B cell (primary cell): ENCODE measurements around the gene TNIP1. TPM values are rescaled to one million over a fixed set of nuclear protein-coding genes. Genes with fewer than 3 reads are reported as not detected.

ENCODE experiments used
- ATAC-seq: fragments of 200-7000 bp; cut with Tn5 transposase; one replicate; pipeline ENCODE4 v1.10.0; 2021; ENCODE audit warnings: low read depth, mild to moderate bottlenecking, moderate number of reproducible peaks, moderate library complexity
- CTCF ChIA-PET: fragments of 350-600 bp; sonication (Branson Sonifier 250); formaldehyde crosslinking; loops from one replicate; lab custom pipeline; 2021; ENCODE audit warnings: antibody characterized with exemption, inconsistent platforms; lab: Charles Lee
- POLR2A ChIA-PET: fragments of 350-600 bp; sonication (Branson Sonifier 250); formaldehyde crosslinking; loops from one replicate; lab custom pipeline; 2021; ENCODE audit warnings: antibody characterized with exemption; lab: Charles Lee
- DNase-seq: peaks from one replicate; pipeline ENCODE4 v3.0.0; 2013
- H2AFZ ChIP-seq: 2 replicates; pipeline ENCODE4 v1.6.1; 2012; ENCODE audit warnings: mild to moderate bottlenecking, low read depth, low read length; ENCODE audit not compliant: insufficient read depth, poor library complexity, severe bottlenecking
- H3K27ac ChIP-seq, 2 donors: 1 replicate in 1 of 2; 2 replicates in 1 of 2; pipeline ENCODE4 v1.5.1; 2012 to 2013; ENCODE audit warnings: low read length in 2 of 2, mild to moderate bottlenecking in 2 of 2, moderate library complexity in 1 of 2
- H3K27me3 ChIP-seq, 4 experiments: fragments of 200-600 bp in 1 of 4; sonication (generic) in 1 of 4; replicated peaks in 1 of 4; 1 replicate in 2 of 4; 2 replicates in 2 of 4; pipeline versions ENCODE4 v1.6.1 to v1.7.0; 2013 to 2016; ENCODE audit warnings: low read length in 3 of 4, mild to moderate bottlenecking in 2 of 4, mixed read lengths in 1 of 4, moderate library complexity in 1 of 4; ENCODE audit not compliant: insufficient read depth in 4 of 4, control insufficient read depth in 3 of 4; ENCODE audit errors: control extremely low read depth in 1 of 4
- H3K36me3 ChIP-seq, 2 experiments: replicated peaks in 1 of 2; 1 replicate in 1 of 2; 2 replicates in 1 of 2; pipeline versions ENCODE4 v1.6.1 to v1.7.1; 2013; ENCODE audit warnings: low read length in 1 of 2; ENCODE audit not compliant: insufficient read depth in 2 of 2, control insufficient read depth in 1 of 2; ENCODE audit errors: control extremely low read depth in 1 of 2, extremely low read depth in 1 of 2
- H3K4me1 ChIP-seq, 2 donors: fragments of 200-600 bp in 1 of 2; sonication (generic) in 1 of 2; 1 replicate in 1 of 2; 2 replicates in 1 of 2; pipeline versions ENCODE4 v1.5.1 to v1.6.1; 2013 to 2017; ENCODE audit warnings: low read length in 2 of 2; ENCODE audit not compliant: control insufficient read depth in 2 of 2, insufficient read depth in 2 of 2
- H3K4me2 ChIP-seq: replicated peaks from 2 replicates; pipeline ENCODE3; 2012; ENCODE audit warnings: mild to moderate bottlenecking, low read depth, low read length; ENCODE audit not compliant: poor library complexity, severe bottlenecking
- H3K4me3 ChIP-seq, 5 experiments: fragments of 200-600 bp in 1 of 5; sonication (generic) in 1 of 5; 1 replicate in 3 of 5; 2 replicates in 2 of 5; pipeline versions ENCODE4 v1.5.1 to v1.7.0; 2011 to 2016; ENCODE audit warnings: low read length in 4 of 5, mild to moderate bottlenecking in 4 of 5, low read depth in 2 of 5, control low read depth in 1 of 5, moderate library complexity in 1 of 5; ENCODE audit not compliant: insufficient read depth in 1 of 5; ENCODE audit errors: control extremely low read depth in 1 of 5, extremely low read depth in 1 of 5
- H3K79me2 ChIP-seq: fragments of 200-600 bp; sonication (generic); one replicate; pipeline ENCODE4 v1.6.0; 2016; ENCODE audit warnings: low read length; ENCODE audit not compliant: control insufficient read depth, insufficient read depth
- H3K9ac ChIP-seq: fragments of 200-600 bp; sonication (generic); 2 replicates; pipeline ENCODE4 v1.6.1; 2017; ENCODE audit warnings: mild to moderate bottlenecking, low read length, moderate library complexity
- H3K9me3 ChIP-seq, 3 donors: one replicate each; pipeline versions ENCODE4 v1.6.1 to v1.7.1; 2013; ENCODE audit warnings: low read length in 2 of 3; ENCODE audit not compliant: control insufficient read depth in 2 of 3, insufficient read depth in 1 of 3; ENCODE audit errors: control extremely low read depth in 1 of 3
- H4K20me1 ChIP-seq: 2 replicates; pipeline ENCODE4 v1.6.0; 2012; ENCODE audit warnings: mild to moderate bottlenecking, low read length; ENCODE audit not compliant: insufficient read depth, control insufficient read depth, poor library complexity, severe bottlenecking
- H3K27ac Mint-ChIP-seq: one replicate; pipeline ENCODE4 v1.8.0; 2021; ENCODE audit warnings: mixed read lengths
- H3K27me3 Mint-ChIP-seq: one replicate; pipeline ENCODE4 v1.8.0; 2021; ENCODE audit warnings: mixed read lengths
- H3K4me1 Mint-ChIP-seq: one replicate; pipeline ENCODE4 v1.8.0; 2021; ENCODE audit warnings: mixed read lengths
- H3K4me3 Mint-ChIP-seq: one replicate; pipeline ENCODE4 v1.8.0; 2021; ENCODE audit warnings: mixed read lengths
- H3K9me3 Mint-ChIP-seq: one replicate; pipeline ENCODE4 v1.8.0; 2022; ENCODE audit warnings: mixed read lengths; ENCODE audit not compliant: insufficient read depth
- CTCF ChIP-seq: fragments of 200-600 bp; IDR thresholded peaks from one replicate; pipeline ENCODE4 v1.8.0; 2022; ENCODE audit warnings: antibody characterized with exemption, mild to moderate bottlenecking
- EZH2 ChIP-seq: IDR thresholded peaks from 2 replicates; pipeline ENCODE4 v1.6.1; 2012; ENCODE audit warnings: borderline replicate concordance, low read depth, mild to moderate bottlenecking, moderate library complexity, low read length; ENCODE audit not compliant: insufficient read depth, poor library complexity, severe bottlenecking
- WGBS: methylation state at CpG from one replicate; pipeline ENCODE4 v1.1.5; 2013; ENCODE audit warnings: missing lambda C conversion rate; ENCODE audit not compliant: insufficient coverage; 5-methylcytosine and 5-hydroxymethylcytosine counted together
- intact Hi-C: fragments of 100-400 bp; cut with micrococcal nuclease; formaldehyde crosslinking; loops from one replicate; pipeline ENCODE4 v1.10.0; 2022
- polyA plus RNA-seq: library from polyadenylated mRNA; depleted of rRNA; stranded (reverse); fragments of >200 nt; gene quantifications from 2 replicates; pipeline ENCODE4 v1.2.3, GENCODE V29; 2012
- total RNA-seq, 2 donors: library from RNA; stranded (reverse); fragments of 120-200 nt in 1 of 2; gene quantifications; 1 replicate in 1 of 2; 2 replicates in 1 of 2; pipeline versions ENCODE4 v1.2.3 to v1.2.4, GENCODE V29; 2013 to 2022

Gene TNIP1
- total and polyA plus RNA-seq, 2 donors (not counting 1 experiment from before 2014, with no cell fraction given), result 108 to 294 TPM

- no peaks in the 10 kb centered on the region for H3K27me3 Mint-ChIP-seq
- no peak overlapping the region for H3K4me3 Mint-ChIP-seq
- H3K4me1 Mint-ChIP-seq, result peaks cover 72% of the 10 kb centered on the region
- no peak for ATAC-seq
- Histone ChIP-seq H2AFZ (no peak overlapping the region), H3K4me1 (peaks cover 44 to 53% of the 10 kb centered on the region in 2 donors), H4K20me1 (peaks cover 4% of the 10 kb centered on the region), H3K9ac (no peak overlapping the region), H3K9me3 (peaks cover 0 to 4% (median 0%) of the 10 kb centered on the region in 3 donors), H3K27me3 (no peaks in the 10 kb centered on the region), H3K36me3 (peaks cover 4 to 48% of the 10 kb centered on the region in 2 experiments), H3K4me3 (no peak overlapping the region), H3K27ac (peak overlapping the region in 1 of 2 donors; percentile 76), H3K79me2 (no peaks in the 10 kb centered on the region), H3K4me2 (peak overlapping the region; percentile 34)
- no peak for TF ChIP-seq EZH2
- DNase-seq, result no peak
- peak overlapping the region; percentile 91 for H3K27ac Mint-ChIP-seq
- 73% methylated on average over 3 of the region's 4 CpGs for WGBS
- H3K9me3 Mint-ChIP-seq, result no peaks in the 10 kb centered on the region
- ChIA-PET CTCF (interaction anchor here (1.3 to 5.9 kb wide), 10 partner anchors 8 to 67 kb away, joined by 3 to 51 read pairs (median 8); no protein-coding TSS in a partner anchor), POLR2A (interaction anchor here (0.6 to 1.2 kb wide), 2 partner anchors 8 to 135 kb away, joined by 3 to 6 read pairs; no protein-coding TSS in a partner anchor)
- intact Hi-C loops, result loop anchor here (2.0 kb wide), 1 partner anchor 14 kb away; no protein-coding TSS in a partner anchor
These were observed 17.9 kb upstream of the TNIP1 start for GRCh38 chr5:151098768-151099121.

GRCh38 chr5:151097820-151098767, 17.3 kb upstream of the TNIP1 start:
- peak overlapping the region; percentile 34 for H3K4me2 ChIP-seq

More at GRCh38 chr5:151097820-151098767, 17.3 kb upstream of the TNIP1 start:
- H3K9me3 Mint-ChIP-seq, result no peaks in the 10 kb centered on the region
- WGBS, result 42% methylated on average over 14 of the region's 16 CpGs
- ChIA-PET CTCF (interaction anchor here (0.7 to 5.9 kb wide), 12 partner anchors 8 to 67 kb away, joined by 3 to 51 read pairs (median 5); no protein-coding TSS in a partner anchor), POLR2A (interaction anchor here (0.6 to 1.2 kb wide), 2 partner anchors 8 to 136 kb away, joined by 3 to 6 read pairs; no protein-coding TSS in a partner anchor)
- intact Hi-C loops, result loop anchor here (2.0 kb wide), 1 partner anchor 15 kb away; no protein-coding TSS in a partner anchor
- H3K4me3 ChIP-seq, result no peak overlapping the region
- H3K9ac ChIP-seq, result no peak overlapping the region
- H2AFZ ChIP-seq, result no peak overlapping the region
- H3K9me3 ChIP-seq, result peaks cover 0 to 4% (median 0%) of the 10 kb centered on the region in 3 donors
- no peaks in the 10 kb centered on the region for H4K20me1 ChIP-seq
- peaks cover 78% of the 10 kb centered on the region for H3K4me1 Mint-ChIP-seq
- no peaks in the 10 kb centered on the region for H3K79me2 ChIP-seq
- peaks cover 50 to 59% of the 10 kb centered on the region in 2 donors for H3K4me1 ChIP-seq
- H3K36me3 ChIP-seq, result peaks cover 1 to 41% of the 10 kb centered on the region in 2 experiments
- H3K27ac ChIP-seq, result peak overlapping the region; percentile 47 to 76
- ATAC-seq, result no peak
- H3K27ac Mint-ChIP-seq, result peak overlapping the region; percentile 91
- H3K4me3 Mint-ChIP-seq, result peak overlapping the region; percentile 60
- no peaks in the 10 kb centered on the region for H3K27me3 ChIP-seq
- TF ChIP-seq CTCF, result no peak
- no peak for TF ChIP-seq EZH2
- no peaks in the 10 kb centered on the region for H3K27me3 Mint-ChIP-seq
- DNase-seq, result no peak
